OCI-LY7 (cell line): ENCODE data around the gene DDRGK1. TPM values are rescaled to one million over a fixed set of nuclear protein-coding genes. Genes with fewer than 3 reads are reported as not detected.

Source experiments
- BruUV-seq: library from RNA; stranded (reverse); fragments of 400-500 nt; replicated peaks from 2 replicates; lab custom pipeline; 2021; lab: Mats Ljungman, UMichigan
- CTCF ChIA-PET: fragments of 300-600 bp; sonication (Branson Sonifier 250); formaldehyde crosslinking; loops from one replicate; lab custom pipeline; 2022; ENCODE audit warnings: antibody characterized with exemption; ENCODE audit not compliant: unreplicated experiment; lab: Charles Lee
- POLR2A ChIA-PET: fragments of 300-600 bp; sonication (Branson Sonifier 250); formaldehyde crosslinking; loops from one replicate; lab custom pipeline; 2022; ENCODE audit warnings: antibody characterized with exemption; lab: Charles Lee
- DNase-seq: peaks from one replicate; pipeline ENCODE4 v3.0.0-alpha.2; 2015; ENCODE audit warnings: low spot score
- H2AFZ ChIP-seq: fragments of 200-600 bp; sonication (generic), shearing (Covaris generic); 2 replicates; pipeline ENCODE4 v1.6.1; 2014; ENCODE audit warnings: mild to moderate bottlenecking, antibody characterized with exemption, low read length, moderate library complexity
- H3K27ac ChIP-seq: fragments of 200-600 bp; sonication (generic); 2 replicates; pipeline ENCODE4 v1.5.1; 2014; ENCODE audit warnings: mixed run types, low read depth, mild to moderate bottlenecking, moderate library complexity, low read length, inconsistent platforms; ENCODE audit not compliant: poor library complexity, severe bottlenecking
- H3K36me3 ChIP-seq: fragments of 200-600 bp; sonication (generic); 2 replicates; pipeline ENCODE4 v1.6.1; 2014; ENCODE audit warnings: mild to moderate bottlenecking, antibody characterized with exemption, low read length, moderate library complexity, mixed read lengths; ENCODE audit not compliant: insufficient read depth
- H3K4me1 ChIP-seq: fragments of 200-600 bp; sonication (generic); 2 replicates; pipeline ENCODE4 v1.5.1; 2014; ENCODE audit warnings: mild to moderate bottlenecking, low read length; ENCODE audit not compliant: insufficient read depth, poor library complexity, severe bottlenecking
- H3K4me2 ChIP-seq: fragments of 200-600 bp; sonication (generic); 2 replicates; pipeline ENCODE4 v1.6.1; 2014; ENCODE audit warnings: mild to moderate bottlenecking, low read length
- H3K4me3 ChIP-seq: fragments of 200-600 bp; sonication (generic); 2 replicates; pipeline ENCODE4 v1.5.1; 2014; ENCODE audit warnings: mild to moderate bottlenecking, low read depth, low read length; ENCODE audit not compliant: poor library complexity, severe bottlenecking
- H3K79me2 ChIP-seq: fragments of 200-600 bp; sonication (generic); 2 replicates; pipeline ENCODE4 v1.6.1; 2016; ENCODE audit warnings: low read depth, mild to moderate bottlenecking, low read length, moderate library complexity, mixed read lengths; ENCODE audit not compliant: insufficient read depth
- H3K9me2 ChIP-seq: fragments of 200-600 bp; sonication (generic); 2 replicates; pipeline ENCODE4 v1.6.1; 2016; ENCODE audit warnings: mild to moderate bottlenecking, low read length, mixed read lengths; ENCODE audit not compliant: insufficient read depth
- H3K9me3 ChIP-seq: fragments of 200-600 bp; sonication (generic); 2 replicates; pipeline ENCODE4 v1.6.1; 2014; ENCODE audit warnings: mild to moderate bottlenecking, mixed run types, low read length, mixed read lengths
- H4K20me1 ChIP-seq: fragments of 200-600 bp; sonication (generic); 2 replicates; pipeline ENCODE4 v1.6.1; 2014; ENCODE audit warnings: mild to moderate bottlenecking, antibody characterized with exemption, low read length, moderate library complexity, mixed read lengths; ENCODE audit not compliant: insufficient read depth
- CTCF ChIP-seq: fragments of 200-600 bp; sonication (generic); conservative IDR thresholded peaks from 2 replicates; pipeline ENCODE4 v1.5.1; 2014; ENCODE audit warnings: mild to moderate bottlenecking, antibody characterized with exemption, low read length, moderate library complexity, mixed read lengths
- EZH2phosphoT487 ChIP-seq: fragments of 200-600 bp; sonication (generic); IDR thresholded peaks from 2 replicates; pipeline ENCODE4 v1.6.1; 2018; ENCODE audit warnings: low read depth, borderline replicate concordance, mild to moderate bottlenecking, mixed run types, antibody characterized with exemption, low read length, moderate library complexity, mixed read lengths
- intact Hi-C: fragments of 100-400 bp; cut with micrococcal nuclease; formaldehyde crosslinking; loops from one replicate; pipeline ENCODE4 v1.10.0; 2022; ENCODE audit not compliant: unreplicated experiment
- total RNA-seq, 2 experiments: library from RNA; depleted of rRNA in 1 of 2; stranded (reverse); fragments of >200 nt in 1 of 2; shearing (Covaris generic) in 1 of 2; gene quantifications; 2 replicates each; pipeline ENCODE4 v1.2.3, GENCODE V29; 2014 to 2022

DDRGK1 gene
- total RNA-seq, 2 experiments from 2014 or later, result 37.7 to 55.0 TPM

GRCh38 chr20:3247638-3248037, 43.2 kb upstream of the DDRGK1 start:
- TF ChIP-seq EZH2phosphoT487, result no peak
- Histone ChIP-seq H3K4me2 (no peak overlapping the region), H3K9me2 (no peaks in the 10 kb centered on the region), H2AFZ (no peak overlapping the region), H4K20me1 (no peaks in the 10 kb centered on the region; the same call in 1 of the 2 replicates), H3K9me3 (no peaks in the 10 kb centered on the region), H3K4me1 (no peaks in the 10 kb centered on the region), H3K79me2 (no peaks in the 10 kb centered on the region), H3K4me3 (no peak overlapping the region), H3K27ac (no peak overlapping the region), H3K36me3 (no peaks in the 10 kb centered on the region)
- no peak for DNase-seq
- ChIA-PET CTCF (no interaction called here), POLR2A (interaction anchor here (0.7 to 0.9 kb wide), 3 partner anchors 16 to 332 kb away, joined by 3 to 4 read pairs (median 3); no protein-coding TSS in a partner anchor)
- BruUV-seq, result no TSS peak
- intact Hi-C loops, result no loop called here

GRCh38 chr20:3246682-3247081, 42.2 kb upstream of the DDRGK1 start:
- POLR2A ChIA-PET, result interaction anchor here (0.5 to 1.2 kb wide), 7 partner anchors 31 to 577 kb away, joined by 3 to 5 read pairs (median 3); no protein-coding TSS in a partner anchor
- H4K20me1 ChIP-seq, result no peaks in the 10 kb centered on the region; the same call in 1 of the 2 replicates

GRCh38 chr20:3245711-3246110, 41.2 kb upstream of the DDRGK1 start:
- POLR2A ChIA-PET, result interaction anchor here (0.5 to 1.2 kb wide), 5 partner anchors 49 to 306 kb away, joined by 3 to 7 read pairs (median 5); no protein-coding TSS in a partner anchor
- intact Hi-C loops, result no loop called here

More at GRCh38 chr20:3246682-3247081, 42.2 kb upstream of the DDRGK1 start:
- CTCF ChIA-PET, result no interaction called here
- Histone ChIP-seq H2AFZ (no peak overlapping the region), H3K9me2 (no peaks in the 10 kb centered on the region), H3K36me3 (no peaks in the 10 kb centered on the region), H3K4me2 (no peak overlapping the region), H3K27ac (no peak overlapping the region), H3K4me3 (no peak overlapping the region), H3K79me2 (no peaks in the 10 kb centered on the region), H3K4me1 (no peaks in the 10 kb centered on the region), H3K9me3 (no peaks in the 10 kb centered on the region)
- intact Hi-C loops, result no loop called here
- TF ChIP-seq CTCF (no peak), EZH2phosphoT487 (no peak)
- no TSS peak for BruUV-seq
- DNase-seq, result no peak

More at GRCh38 chr20:3245711-3246110, 41.2 kb upstream of the DDRGK1 start:
- no peak overlapping the region for H3K4me3 ChIP-seq
- no peaks in the 10 kb centered on the region; the same call in 1 of the 2 replicates for H4K20me1 ChIP-seq
- H3K27ac ChIP-seq, result no peak overlapping the region
- no peak overlapping the region for H3K4me2 ChIP-seq
- no peaks in the 10 kb centered on the region for H3K36me3 ChIP-seq
- TF ChIP-seq CTCF, result no peak
- no peak for TF ChIP-seq EZH2phosphoT487
- no peaks in the 10 kb centered on the region for H3K79me2 ChIP-seq
- CTCF ChIA-PET, result no interaction called here
- no peak overlapping the region for H2AFZ ChIP-seq
- no peaks in the 10 kb centered on the region for H3K9me3 ChIP-seq
- DNase-seq, result no peak
- no peaks in the 10 kb centered on the region for H3K9me2 ChIP-seq
- BruUV-seq, result no TSS peak
- H3K4me1 ChIP-seq, result no peaks in the 10 kb centered on the region
